B cell (primary cell): Measurements from ENCODE around the gene ANO2. TPM values are rescaled to one million over a fixed set of nuclear protein-coding genes. Genes with fewer than 3 reads are reported as not detected.

Experiments
- ATAC-seq: fragments of 200-7000 bp; cut with Tn5 transposase; one replicate; pipeline ENCODE4 v1.10.0; 2021; ENCODE audit warnings: low read depth, mild to moderate bottlenecking, moderate number of reproducible peaks, moderate library complexity
- CTCF ChIA-PET: fragments of 350-600 bp; sonication (Branson Sonifier 250); formaldehyde crosslinking; loops from one replicate; lab custom pipeline; 2021; ENCODE audit warnings: antibody characterized with exemption, inconsistent platforms; lab: Charles Lee
- POLR2A ChIA-PET: fragments of 350-600 bp; sonication (Branson Sonifier 250); formaldehyde crosslinking; loops from one replicate; lab custom pipeline; 2021; ENCODE audit warnings: antibody characterized with exemption; lab: Charles Lee
- DNase-seq: peaks from one replicate; pipeline ENCODE4 v3.0.0; 2013
- H2AFZ ChIP-seq: 2 replicates; pipeline ENCODE4 v1.6.1; 2012; ENCODE audit warnings: mild to moderate bottlenecking, low read depth, low read length; ENCODE audit not compliant: insufficient read depth, poor library complexity, severe bottlenecking
- H3K27ac ChIP-seq, 2 donors: 1 replicate in 1 of 2; 2 replicates in 1 of 2; pipeline ENCODE4 v1.5.1; 2012 to 2013; ENCODE audit warnings: low read length in 2 of 2, mild to moderate bottlenecking in 2 of 2, moderate library complexity in 1 of 2
- H3K27me3 ChIP-seq, 4 experiments: fragments of 200-600 bp in 1 of 4; sonication (generic) in 1 of 4; replicated peaks in 1 of 4; 1 replicate in 2 of 4; 2 replicates in 2 of 4; pipeline versions ENCODE4 v1.6.1 to v1.7.0; 2013 to 2016; ENCODE audit warnings: low read length in 3 of 4, mild to moderate bottlenecking in 2 of 4, mixed read lengths in 1 of 4, moderate library complexity in 1 of 4; ENCODE audit not compliant: insufficient read depth in 4 of 4, control insufficient read depth in 3 of 4; ENCODE audit errors: control extremely low read depth in 1 of 4
- H3K36me3 ChIP-seq, 2 experiments: replicated peaks in 1 of 2; 1 replicate in 1 of 2; 2 replicates in 1 of 2; pipeline versions ENCODE4 v1.6.1 to v1.7.1; 2013; ENCODE audit warnings: low read length in 1 of 2; ENCODE audit not compliant: insufficient read depth in 2 of 2, control insufficient read depth in 1 of 2; ENCODE audit errors: control extremely low read depth in 1 of 2, extremely low read depth in 1 of 2
- H3K4me1 ChIP-seq, 2 donors: fragments of 200-600 bp in 1 of 2; sonication (generic) in 1 of 2; 1 replicate in 1 of 2; 2 replicates in 1 of 2; pipeline versions ENCODE4 v1.5.1 to v1.6.1; 2013 to 2017; ENCODE audit warnings: low read length in 2 of 2; ENCODE audit not compliant: control insufficient read depth in 2 of 2, insufficient read depth in 2 of 2
- H3K4me2 ChIP-seq: replicated peaks from 2 replicates; pipeline ENCODE3; 2012; ENCODE audit warnings: mild to moderate bottlenecking, low read depth, low read length; ENCODE audit not compliant: poor library complexity, severe bottlenecking
- H3K4me3 ChIP-seq, 5 experiments: fragments of 200-600 bp in 1 of 5; sonication (generic) in 1 of 5; 1 replicate in 3 of 5; 2 replicates in 2 of 5; pipeline versions ENCODE4 v1.5.1 to v1.7.0; 2011 to 2016; ENCODE audit warnings: low read length in 4 of 5, mild to moderate bottlenecking in 4 of 5, low read depth in 2 of 5, control low read depth in 1 of 5, moderate library complexity in 1 of 5; ENCODE audit not compliant: insufficient read depth in 1 of 5; ENCODE audit errors: control extremely low read depth in 1 of 5, extremely low read depth in 1 of 5
- H3K79me2 ChIP-seq: fragments of 200-600 bp; sonication (generic); one replicate; pipeline ENCODE4 v1.6.0; 2016; ENCODE audit warnings: low read length; ENCODE audit not compliant: control insufficient read depth, insufficient read depth
- H3K9ac ChIP-seq: fragments of 200-600 bp; sonication (generic); 2 replicates; pipeline ENCODE4 v1.6.1; 2017; ENCODE audit warnings: mild to moderate bottlenecking, low read length, moderate library complexity
- H3K9me3 ChIP-seq, 3 donors: one replicate each; pipeline versions ENCODE4 v1.6.1 to v1.7.1; 2013; ENCODE audit warnings: low read length in 2 of 3; ENCODE audit not compliant: control insufficient read depth in 2 of 3, insufficient read depth in 1 of 3; ENCODE audit errors: control extremely low read depth in 1 of 3
- H4K20me1 ChIP-seq: 2 replicates; pipeline ENCODE4 v1.6.0; 2012; ENCODE audit warnings: mild to moderate bottlenecking, low read length; ENCODE audit not compliant: insufficient read depth, control insufficient read depth, poor library complexity, severe bottlenecking
- H3K27ac Mint-ChIP-seq: one replicate; pipeline ENCODE4 v1.8.0; 2021; ENCODE audit warnings: mixed read lengths
- H3K27me3 Mint-ChIP-seq: one replicate; pipeline ENCODE4 v1.8.0; 2021; ENCODE audit warnings: mixed read lengths
- H3K4me1 Mint-ChIP-seq: one replicate; pipeline ENCODE4 v1.8.0; 2021; ENCODE audit warnings: mixed read lengths
- H3K4me3 Mint-ChIP-seq: one replicate; pipeline ENCODE4 v1.8.0; 2021; ENCODE audit warnings: mixed read lengths
- H3K9me3 Mint-ChIP-seq: one replicate; pipeline ENCODE4 v1.8.0; 2022; ENCODE audit warnings: mixed read lengths; ENCODE audit not compliant: insufficient read depth
- CTCF ChIP-seq: fragments of 200-600 bp; IDR thresholded peaks from one replicate; pipeline ENCODE4 v1.8.0; 2022; ENCODE audit warnings: antibody characterized with exemption, mild to moderate bottlenecking
- EZH2 ChIP-seq: IDR thresholded peaks from 2 replicates; pipeline ENCODE4 v1.6.1; 2012; ENCODE audit warnings: borderline replicate concordance, low read depth, mild to moderate bottlenecking, moderate library complexity, low read length; ENCODE audit not compliant: insufficient read depth, poor library complexity, severe bottlenecking
- WGBS: methylation state at CpG from one replicate; pipeline ENCODE4 v1.1.5; 2013; ENCODE audit warnings: missing lambda C conversion rate; ENCODE audit not compliant: insufficient coverage; 5-methylcytosine and 5-hydroxymethylcytosine counted together
- intact Hi-C: fragments of 100-400 bp; cut with micrococcal nuclease; formaldehyde crosslinking; loops from one replicate; pipeline ENCODE4 v1.10.0; 2022
- polyA plus RNA-seq: library from polyadenylated mRNA; depleted of rRNA; stranded (reverse); fragments of >200 nt; gene quantifications from 2 replicates; pipeline ENCODE4 v1.2.3, GENCODE V29; 2012
- total RNA-seq, 2 donors: library from RNA; stranded (reverse); fragments of 120-200 nt in 1 of 2; gene quantifications; 1 replicate in 1 of 2; 2 replicates in 1 of 2; pipeline versions ENCODE4 v1.2.3 to v1.2.4, GENCODE V29; 2013 to 2022

Gene ANO2
- total and polyA plus RNA-seq, 2 donors (not counting 1 experiment from before 2014, with no cell fraction given) = not detected

- Histone ChIP-seq H4K20me1 (no peaks in the 10 kb centered on the region), H3K9me3 (peaks cover 0 to 8% (median 0%) of the 10 kb centered on the region in 3 donors), H3K4me2 (no peak overlapping the region), H3K79me2 (no peaks in the 10 kb centered on the region), H3K9ac (no peak overlapping the region), H3K4me1 (no peaks in the 10 kb centered on the region), H3K27ac (no peak overlapping the region), H3K36me3 (no peaks in the 10 kb centered on the region), H3K4me3 (no peak overlapping the region), H2AFZ (no peak overlapping the region), H3K27me3 (peaks cover 0 to 52% (median 15%) of the 10 kb centered on the region in 4 experiments)
- Mint-ChIP-seq H3K4me3 (no peak overlapping the region), H3K27me3 (peaks cover 59% of the 10 kb centered on the region), H3K4me1 (no peaks in the 10 kb centered on the region), H3K9me3 (no peaks in the 10 kb centered on the region), H3K27ac (no peak overlapping the region)
- ChIA-PET POLR2A (no interaction called here), CTCF (no interaction called here)
- TF ChIP-seq EZH2 (no peak), CTCF (no peak)
- ATAC-seq = no peak
- no CpG with 5 or more reads among the region's 1 CpG for WGBS
- no peak for DNase-seq
- intact Hi-C loops = no loop called here
Measured at GRCh38 chr12:5947006-5947405, 1.9 kb upstream of the ANO2 start.

GRCh38 chr12:5946388-5946787 is 1.3 kb upstream of the ANO2 start:
- peaks cover 0 to 49% (median 15%) of the 10 kb centered on the region in 4 experiments for H3K27me3 ChIP-seq
- ATAC-seq (no peak), DNase-seq (no peak)
- no peaks in the 10 kb centered on the region for H3K4me1 Mint-ChIP-seq
- H3K27ac ChIP-seq = no peak overlapping the region
- no peak overlapping the region for H2AFZ ChIP-seq
- H3K79me2 ChIP-seq = no peaks in the 10 kb centered on the region
- no peak overlapping the region for H3K4me3 ChIP-seq
- H3K27me3 Mint-ChIP-seq = peaks cover 61% of the 10 kb centered on the region
- H3K36me3 ChIP-seq = no peaks in the 10 kb centered on the region
- H3K9me3 Mint-ChIP-seq = no peaks in the 10 kb centered on the region
- no peaks in the 10 kb centered on the region for H4K20me1 ChIP-seq
- CTCF ChIA-PET = no interaction called here
- no peak overlapping the region for H3K9ac ChIP-seq
- H3K27ac Mint-ChIP-seq = no peak overlapping the region
- TF ChIP-seq EZH2 (no peak), CTCF (no peak)
- no peaks in the 10 kb centered on the region for H3K4me1 ChIP-seq
- no peak overlapping the region for H3K4me2 ChIP-seq
- no peak overlapping the region for H3K4me3 Mint-ChIP-seq
- peaks cover 0 to 8% (median 0%) of the 10 kb centered on the region in 3 donors for H3K9me3 ChIP-seq
- POLR2A ChIA-PET = no interaction called here
- intact Hi-C loops = no loop called here
- 89% methylated on average over 2 of the region's 2 CpGs for WGBS
